HUES64 (cell line): Measurements from ENCODE around the gene DNM1.

Experiments
- H3K27ac ChIP-seq: 2 replicates; pipeline ENCODE4 v1.7.0; 2013; ENCODE audit warnings: low read depth, low read length, inconsistent platforms
- H3K27me3 ChIP-seq: 2 replicates; pipeline ENCODE4 v1.6.1; 2013; ENCODE audit warnings: mild to moderate bottlenecking, low read length; ENCODE audit not compliant: insufficient read depth
- H3K36me3 ChIP-seq: 2 replicates; pipeline ENCODE4 v1.6.1; 2013; ENCODE audit warnings: mild to moderate bottlenecking, low read length; ENCODE audit not compliant: insufficient read depth
- H3K4me1 ChIP-seq: 2 replicates; pipeline ENCODE4 v1.6.1; 2013; ENCODE audit warnings: mild to moderate bottlenecking, low read length, moderate library complexity; ENCODE audit not compliant: insufficient read depth
- H3K4me3 ChIP-seq: 2 replicates; pipeline ENCODE4 v1.5.1; 2013; ENCODE audit warnings: mild to moderate bottlenecking, low read length, moderate library complexity
- H3K9ac ChIP-seq: 2 replicates; pipeline ENCODE4 v1.6.1; 2013; ENCODE audit warnings: mild to moderate bottlenecking, low read depth, low read length
- H3K9me3 ChIP-seq: 2 replicates; pipeline ENCODE4 v1.6.1; 2013; ENCODE audit warnings: low read depth, low read length; ENCODE audit not compliant: insufficient read depth
- WGBS: fragments of 150-250, 120-280 bp; methylation state at CpG from one replicate; pipeline ENCODE4 v1.1.7; 2013; ENCODE audit warnings: missing lambda C conversion rate; 5-methylcytosine and 5-hydroxymethylcytosine counted together

DNM1 gene

DNA sequence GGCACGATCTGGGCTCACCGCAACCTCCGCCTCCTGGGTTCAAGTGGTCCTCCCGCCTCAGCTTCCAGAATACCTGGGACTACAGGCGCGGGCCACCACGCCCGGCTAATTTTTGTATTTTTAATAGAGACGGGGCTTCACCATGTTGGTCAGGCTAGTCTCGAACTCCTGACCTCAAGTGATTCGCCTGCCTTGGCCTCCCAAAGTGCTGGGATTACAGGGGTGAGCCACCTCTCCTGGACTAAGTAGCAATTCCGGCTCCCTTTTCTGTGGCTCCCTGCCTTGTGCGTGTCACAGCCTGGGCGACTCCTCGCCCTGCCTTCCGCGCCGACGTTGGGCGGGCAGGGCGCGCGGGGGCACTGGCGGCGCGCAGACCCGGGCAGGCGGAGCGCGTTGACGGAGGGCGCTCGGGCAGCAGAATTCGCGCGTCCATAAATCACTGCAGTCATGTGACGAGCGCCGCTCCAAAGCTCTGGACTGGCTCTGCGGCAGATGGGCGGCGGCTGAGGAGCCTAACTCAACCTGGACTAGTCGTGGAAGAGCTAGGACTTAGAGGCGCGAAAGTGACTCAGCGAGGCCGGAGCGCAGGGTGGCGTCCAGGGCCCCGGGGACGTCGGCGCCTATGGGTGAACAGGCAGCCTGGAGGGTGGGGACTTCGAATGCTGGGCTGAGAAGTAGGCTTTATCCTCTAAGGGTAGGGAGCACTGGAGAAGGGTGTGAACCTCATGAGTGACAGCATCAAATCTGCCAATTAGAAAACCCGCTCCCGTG, 10.4 kb upstream of the DNM1 start:
- Histone ChIP-seq H3K4me3 (no peak overlapping the region), H3K9ac (no peak overlapping the region)

DNA sequence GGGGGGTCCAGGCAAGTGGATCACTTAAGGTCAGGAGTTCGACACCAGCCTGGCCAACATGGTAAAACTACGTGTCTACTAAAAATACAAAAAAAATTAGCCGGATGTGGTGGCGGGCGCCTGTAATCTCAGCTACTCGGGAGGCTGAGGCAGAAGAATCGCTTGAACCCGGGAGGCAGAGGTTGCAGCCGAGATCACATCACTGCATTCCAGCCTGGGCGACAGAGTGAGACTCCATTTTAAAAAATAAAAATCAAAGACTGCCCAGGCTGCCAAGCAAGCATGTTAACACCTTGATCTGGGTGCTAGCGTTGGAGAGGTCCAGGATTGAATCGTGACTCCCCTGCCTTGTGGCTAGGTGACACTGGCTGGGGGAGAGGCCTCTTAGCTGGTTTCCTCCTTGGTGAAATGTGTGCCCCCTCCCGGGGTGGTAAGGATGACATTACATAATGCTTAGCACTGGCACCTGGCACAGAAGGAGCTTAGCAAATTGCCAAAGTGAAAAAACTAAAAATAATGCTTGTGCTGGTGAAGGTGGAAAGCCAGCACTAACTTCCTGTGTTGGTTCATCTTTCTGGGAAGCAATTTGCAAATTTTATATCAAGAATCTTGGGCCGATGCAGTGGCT, 9.6 kb upstream of the DNM1 start:
- Histone ChIP-seq H3K36me3 (peaks cover 9% of the 10 kb centered on the region), H3K4me3 (no peak overlapping the region), H3K9me3 (no peaks in the 10 kb centered on the region), H3K27me3 (no peaks in the 10 kb centered on the region), H3K27ac (no peak overlapping the region), H3K9ac (no peak overlapping the region), H3K4me1 (no peaks in the 10 kb centered on the region)
- 94% methylated on average over 14 of the region's 14 CpGs for WGBS

More for the DNA sequence above, 10.4 kb upstream of the DNM1 start:
- H3K36me3 ChIP-seq: peaks cover 15% of the 10 kb centered on the region
- H3K4me1 ChIP-seq: no peaks in the 10 kb centered on the region
- H3K27ac ChIP-seq: no peak overlapping the region
- WGBS: 96% methylated on average over 56 of the region's 56 CpGs
- H3K27me3 ChIP-seq: no peaks in the 10 kb centered on the region
- no peaks in the 10 kb centered on the region for H3K9me3 ChIP-seq

DNA sequence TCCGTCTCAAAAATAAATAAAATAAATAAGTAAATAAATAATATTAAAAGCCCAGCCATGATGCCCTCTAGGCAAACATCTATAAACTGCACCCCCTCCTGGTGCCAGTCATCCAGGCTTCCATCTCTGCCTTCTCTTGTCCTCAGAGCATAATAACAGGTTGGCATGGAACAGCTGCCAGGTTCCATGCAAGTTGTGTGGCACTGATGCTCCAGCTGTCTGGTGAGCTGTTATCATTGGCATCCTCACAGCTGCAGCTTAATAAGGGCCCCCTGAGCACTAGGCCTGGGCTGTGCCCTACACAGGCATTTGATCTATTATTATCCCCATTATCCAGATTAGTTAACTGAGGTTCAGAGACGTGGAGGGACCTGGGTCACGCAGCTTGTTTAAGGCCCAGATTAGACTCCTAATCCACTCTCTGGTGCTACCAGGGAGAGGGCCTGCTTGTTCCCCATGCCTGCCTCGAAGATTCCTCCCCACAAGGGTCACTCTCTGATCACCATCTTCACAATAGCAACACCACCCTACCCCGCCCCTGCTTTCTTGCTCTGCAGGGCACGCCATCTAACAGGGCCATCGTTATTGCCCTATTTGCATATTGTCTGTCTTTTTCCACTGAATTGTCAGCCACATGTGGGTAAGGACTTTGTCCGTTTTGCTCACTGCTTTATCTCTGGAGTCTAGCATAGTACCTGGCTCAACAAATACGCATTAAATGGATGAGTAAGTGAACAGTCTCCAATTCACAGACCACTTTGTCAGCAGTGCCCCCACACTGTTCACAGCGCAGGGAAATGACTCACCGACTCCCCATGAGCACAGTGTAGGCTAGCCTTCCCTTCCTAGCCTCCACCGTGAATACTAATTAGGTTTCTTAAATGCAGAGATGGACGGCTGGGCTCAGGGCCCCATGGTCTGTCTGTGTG, 1.5 kb upstream of the DNM1 start:
- Histone ChIP-seq H3K27me3 (no peaks in the 10 kb centered on the region), H3K36me3 (no peaks in the 10 kb centered on the region), H3K9me3 (no peaks in the 10 kb centered on the region), H3K27ac (peak overlapping the region; percentile 49), H3K9ac (peak overlapping the region; percentile 9; the same call in 1 of the 2 replicates), H3K4me3 (no peak overlapping the region), H3K4me1 (peaks cover 20% of the 10 kb centered on the region; the same call in 1 of the 2 replicates)
- 60% methylated on average over 12 of the region's 13 CpGs for WGBS

DNA sequence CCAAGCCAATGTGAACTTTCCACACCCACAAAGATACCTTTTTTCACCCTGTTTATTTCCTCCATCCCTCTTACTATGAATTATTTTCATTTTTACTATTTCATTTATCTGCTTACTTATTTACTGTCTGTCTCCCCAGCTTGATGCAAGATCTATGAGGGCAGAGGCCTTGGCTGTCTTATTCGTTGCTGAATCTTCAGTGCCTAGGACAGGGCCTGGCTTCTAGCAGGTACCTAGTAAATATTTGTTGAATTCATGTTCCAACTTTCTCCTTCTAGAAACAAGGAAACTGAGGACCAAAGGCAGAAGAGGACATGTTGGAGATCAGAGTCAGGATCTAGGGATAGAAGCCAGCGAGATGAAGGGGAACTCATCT, 543 bp upstream of the DNM1 start:
- no peaks in the 10 kb centered on the region for H3K36me3 ChIP-seq
- H3K9ac ChIP-seq: no peak overlapping the region
- peaks cover 20% of the 10 kb centered on the region; the same call in 1 of the 2 replicates for H3K4me1 ChIP-seq
- peak overlapping the region; percentile 85 for H3K4me3 ChIP-seq
- H3K9me3 ChIP-seq: no peaks in the 10 kb centered on the region
- no peak overlapping the region for H3K27ac ChIP-seq
- H3K27me3 ChIP-seq: no peaks in the 10 kb centered on the region
- WGBS: 45% methylated on average over 2 of the region's 2 CpGs

DNA sequence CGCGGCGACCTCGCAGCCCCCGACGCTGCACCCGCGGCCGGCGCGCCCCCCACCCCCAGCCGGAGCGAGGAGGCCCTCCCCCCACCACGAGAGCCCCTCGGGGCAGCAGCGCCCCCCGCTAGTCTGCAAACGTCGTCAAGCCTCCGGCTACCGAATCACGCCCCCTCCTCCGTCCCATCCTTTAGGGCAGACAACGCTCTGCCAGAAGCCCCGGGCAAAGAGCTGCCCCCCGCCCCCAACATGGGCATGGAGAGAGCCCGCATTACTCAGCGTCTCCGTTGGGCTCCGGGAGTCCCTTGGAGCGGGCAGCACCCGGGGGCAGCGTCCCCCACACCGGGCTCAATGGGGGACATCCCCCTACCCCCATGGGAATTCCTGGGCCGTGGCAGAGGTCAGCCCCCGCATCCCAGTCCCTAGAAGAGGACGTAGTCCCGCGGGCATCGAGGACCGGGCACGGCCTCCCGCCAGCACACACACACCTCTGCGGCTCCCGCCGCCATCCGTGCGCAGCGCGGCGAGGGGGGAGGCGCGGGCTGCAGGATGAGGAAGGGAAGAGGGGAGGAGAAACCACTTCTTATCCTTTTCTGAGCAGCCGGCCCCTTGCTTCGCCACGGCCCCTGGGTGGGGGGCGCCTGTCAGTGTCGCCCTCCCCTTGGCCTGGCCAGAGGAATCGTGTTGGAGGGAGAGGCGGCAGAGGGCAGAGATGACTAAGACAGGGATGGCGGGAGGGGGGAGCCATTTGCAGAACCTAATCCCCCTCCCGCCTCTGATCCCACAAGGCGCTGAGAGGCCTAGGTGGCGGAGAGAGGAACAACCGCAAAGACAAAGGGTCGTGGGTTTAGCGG, 750 bp downstream of the DNM1 start:
- Histone ChIP-seq H3K9me3 (no peaks in the 10 kb centered on the region), H3K36me3 (peaks cover 6% of the 10 kb centered on the region; the same call in 1 of the 2 replicates), H3K9ac (peak overlapping the region; percentile 86), H3K4me1 (peaks cover 20% of the 10 kb centered on the region; the same call in 1 of the 2 replicates), H3K27ac (peak overlapping the region; percentile 75), H3K4me3 (peak overlapping the region; percentile 85), H3K27me3 (no peaks in the 10 kb centered on the region)
- WGBS: under 1% methylated on average over 60 of the region's 67 CpGs

DNA sequence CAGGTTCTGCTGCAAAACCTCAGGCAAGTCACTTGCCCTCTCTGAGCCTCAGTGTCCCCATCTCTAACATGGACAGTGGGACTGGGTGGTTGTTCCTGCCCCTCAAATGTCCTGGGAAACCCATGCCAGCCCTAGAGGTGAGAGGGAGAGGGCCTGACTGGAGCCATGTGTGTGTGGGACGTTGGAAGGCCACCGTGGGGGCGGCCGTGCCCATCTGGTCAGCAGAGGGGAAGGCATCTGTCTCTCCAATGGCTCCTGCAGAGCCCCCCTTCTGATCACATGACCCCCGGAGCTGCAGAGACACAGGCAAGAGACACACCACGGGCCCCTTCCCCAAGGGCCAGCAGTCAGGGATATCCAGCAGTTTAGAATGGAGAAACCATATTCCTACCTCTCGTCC, 1.7 kb downstream of the DNM1 start:
- 77% methylated on average over 7 of the region's 7 CpGs for WGBS
- no peaks in the 10 kb centered on the region for H3K27me3 ChIP-seq
- H3K4me1 ChIP-seq: peaks cover 20% of the 10 kb centered on the region; the same call in 1 of the 2 replicates
- H3K27ac ChIP-seq: 0 out of 2 replicates have a peak overlapping the region, but pooled peaks have one; percentile 75
- no peaks in the 10 kb centered on the region for H3K9me3 ChIP-seq
- peaks cover 6% of the 10 kb centered on the region; the same call in 1 of the 2 replicates for H3K36me3 ChIP-seq
- H3K4me3 ChIP-seq: peak overlapping the region; percentile 85
- H3K9ac ChIP-seq: peak overlapping the region; percentile 86

DNA sequence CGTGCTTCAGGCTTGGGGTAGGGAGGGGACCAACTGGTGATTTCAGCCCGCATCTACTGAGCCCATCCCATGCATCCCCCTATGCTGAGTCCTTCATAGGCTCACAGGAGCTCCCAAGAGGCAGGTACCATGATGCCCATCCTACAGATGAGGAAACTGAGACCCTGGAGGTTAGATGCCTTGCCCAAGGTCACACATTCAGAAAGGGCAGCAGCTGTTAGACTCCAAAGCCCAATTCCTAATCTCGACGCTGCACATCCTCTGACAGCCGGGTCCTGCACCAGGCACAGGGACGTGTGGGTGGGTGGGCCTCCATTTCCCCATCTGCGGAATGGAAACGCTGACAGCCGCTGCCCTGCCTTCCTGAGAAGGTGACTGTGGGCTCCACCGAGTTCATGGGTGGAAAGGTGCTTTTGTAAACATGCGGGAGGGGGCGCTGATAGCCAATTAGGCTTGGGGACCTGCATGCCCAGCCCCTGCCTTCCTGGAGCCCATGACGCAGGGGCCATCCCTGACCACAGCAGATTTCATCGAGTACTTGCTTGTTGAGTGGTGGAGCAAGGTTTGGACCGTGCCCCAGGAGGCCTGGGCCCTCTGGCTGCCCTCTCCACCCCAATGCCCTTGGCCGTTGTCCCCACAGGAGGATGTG, 2.2 kb downstream of the DNM1 start:
- no peak overlapping the region for H3K9ac ChIP-seq
- 86% methylated on average over 16 of the region's 16 CpGs for WGBS

DNA sequence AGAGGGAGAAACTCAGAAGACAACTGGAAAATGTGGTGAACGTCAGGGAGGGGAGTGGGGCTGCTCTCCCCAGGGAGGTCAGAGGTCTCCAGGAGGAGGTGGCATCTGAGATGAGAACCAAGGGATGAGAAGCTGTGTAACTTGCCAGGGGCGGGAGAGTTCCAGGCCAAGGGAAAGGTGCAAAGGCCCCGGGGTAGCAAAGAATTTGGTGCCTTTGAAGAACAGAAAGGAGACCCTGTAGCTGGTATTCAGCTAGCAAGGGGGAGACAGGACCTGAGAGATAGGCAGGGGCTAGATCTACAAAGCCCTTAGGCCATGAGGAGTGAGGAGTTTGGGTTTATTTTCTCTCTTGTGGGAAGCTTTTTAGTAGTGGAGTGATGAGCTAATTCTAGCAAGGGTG, 3.3 kb downstream of the DNM1 start:
- H3K4me3 ChIP-seq: no peak overlapping the region
- WGBS: 86% methylated on average over 3 of the region's 3 CpGs
- H3K27me3 ChIP-seq: no peaks in the 10 kb centered on the region
- H3K27ac ChIP-seq: no peak overlapping the region
- H3K4me1 ChIP-seq: peaks cover 20% of the 10 kb centered on the region; the same call in 1 of the 2 replicates
- H3K36me3 ChIP-seq: peaks cover 6% of the 10 kb centered on the region; the same call in 1 of the 2 replicates
- H3K9me3 ChIP-seq: no peaks in the 10 kb centered on the region
- H3K9ac ChIP-seq: no peak overlapping the region

More for the DNA sequence above, 2.2 kb downstream of the DNM1 start:
- Histone ChIP-seq H3K36me3 (peaks cover 6% of the 10 kb centered on the region; the same call in 1 of the 2 replicates), H3K27ac (no peak overlapping the region), H3K9me3 (no peaks in the 10 kb centered on the region), H3K4me1 (peaks cover 20% of the 10 kb centered on the region; the same call in 1 of the 2 replicates), H3K27me3 (no peaks in the 10 kb centered on the region), H3K4me3 (no peak overlapping the region)

DNA sequence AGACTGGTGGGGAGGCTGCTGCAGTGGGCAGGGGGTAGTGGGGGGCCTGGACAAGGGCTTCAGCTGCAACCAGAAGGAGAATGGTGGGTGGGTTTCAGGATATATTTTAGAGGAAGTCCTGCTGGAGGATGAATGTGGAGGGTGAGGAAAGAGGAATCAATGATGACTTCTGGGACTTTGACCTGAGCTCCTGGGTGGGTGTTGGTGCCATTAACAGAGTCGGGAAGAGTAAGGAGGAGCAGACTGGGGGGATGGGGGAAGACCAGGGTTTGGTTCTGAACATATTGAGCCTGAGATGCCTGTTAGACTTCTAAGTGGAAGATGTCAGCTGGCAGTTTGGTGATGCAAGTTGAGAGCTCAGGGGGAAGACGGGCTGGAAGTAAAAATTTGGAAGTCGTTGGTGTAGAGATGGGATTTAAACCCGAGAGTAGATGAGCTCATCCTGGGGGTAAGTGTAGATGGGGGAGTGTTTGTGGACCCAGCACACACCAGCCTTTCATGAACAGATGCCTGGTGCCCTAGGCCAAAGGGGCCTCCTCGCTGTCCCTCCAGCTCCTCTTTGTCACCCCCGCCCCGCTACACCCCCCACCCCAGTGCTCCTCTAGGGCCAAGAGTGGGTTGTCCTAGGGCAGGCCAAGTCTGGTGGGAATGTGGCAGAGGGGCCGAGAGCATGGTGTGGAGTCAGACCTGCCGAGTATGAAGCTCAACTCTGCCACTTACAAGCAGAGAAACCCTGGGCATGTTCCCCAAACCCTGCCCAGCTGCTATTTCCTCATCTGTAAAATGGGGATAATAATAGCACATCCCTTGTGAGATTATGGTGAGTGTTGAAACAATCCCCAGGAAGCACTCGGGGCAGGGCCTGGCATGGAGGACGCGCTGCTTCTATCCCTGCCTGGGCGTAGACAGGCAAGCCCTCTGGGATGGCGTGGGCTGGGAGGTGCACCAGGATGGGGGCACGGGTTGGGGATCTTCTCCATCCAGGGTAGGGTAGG, 4.0 kb downstream of the DNM1 start:
- Histone ChIP-seq H3K27me3 (no peaks in the 10 kb centered on the region), H3K27ac (no peak overlapping the region), H3K36me3 (peaks cover 6% of the 10 kb centered on the region; the same call in 1 of the 2 replicates), H3K9me3 (no peaks in the 10 kb centered on the region), H3K4me1 (peaks cover 14% of the 10 kb centered on the region; the same call in 1 of the 2 replicates), H3K4me3 (no peak overlapping the region), H3K9ac (no peak overlapping the region)
- WGBS: 89% methylated on average over 15 of the region's 15 CpGs
